Fibroblast of pulmonary artery (primary cell): ENCODE results near the gene BCAR3.

Experiments used
- DNase-seq: peaks from one replicate; pipeline ENCODE4 v3.0.0-alpha.2; 2010; ENCODE audit warnings: low read depth
- H3K4me3 ChIP-seq: replicated peaks from 2 replicates; pipeline ENCODE4 v1.5.1; 2011; ENCODE audit warnings: low read depth, mild to moderate bottlenecking, control low read depth, low read length, moderate library complexity
- CTCF ChIP-seq: IDR thresholded peaks from 2 replicates; pipeline ENCODE4 v1.5.1; 2011; ENCODE audit warnings: mild to moderate bottlenecking, control low read depth, low read length, inconsistent platforms; ENCODE audit errors: missing control alignments

BCAR3 gene

GRCh38 chr1:93631626-93632365 lies 49.8 kb downstream of the BCAR3 start:
- H3K4me3 ChIP-seq: no peak overlapping the region
- TF ChIP-seq CTCF: peak; percentile 17
- DNase-seq: no peak

DNA sequence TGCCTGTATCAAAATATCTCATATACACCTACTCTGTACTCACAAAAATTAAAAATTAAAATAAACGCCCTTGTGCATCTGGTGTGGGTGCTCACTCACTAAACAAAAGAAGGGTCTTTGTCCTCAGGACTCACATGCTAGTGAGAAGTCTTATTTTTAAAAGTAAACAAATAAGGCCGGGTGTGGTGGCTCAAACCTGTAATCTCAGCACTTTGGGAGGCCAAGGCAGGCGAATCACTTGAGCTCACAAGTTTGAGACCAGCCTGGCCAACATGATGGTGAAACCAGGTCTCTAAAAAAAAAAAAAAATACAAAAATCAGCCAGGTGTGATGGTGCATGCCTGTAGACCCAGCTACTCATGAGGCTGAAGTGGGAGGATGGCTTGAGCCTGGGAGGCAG lies 51.5 kb downstream of the BCAR3 start:
- H3K4me3 ChIP-seq: no peak overlapping the region
- no peak for TF ChIP-seq CTCF
- DNase-seq: no peak

- TF ChIP-seq CTCF: peak; percentile 75
- no peak overlapping the region for H3K4me3 ChIP-seq
- peak; percentile 91 for DNase-seq
Observed at GRCh38 chr1:93629101-93630059, 52.3 kb downstream of the BCAR3 start.

GRCh38 chr1:93628681-93629080 lies 53.0 kb downstream of the BCAR3 start:
- no peak for TF ChIP-seq CTCF
- H3K4me3 ChIP-seq: no peak overlapping the region
- DNase-seq: no peak

- H3K4me3 ChIP-seq: no peak overlapping the region
- TF ChIP-seq CTCF: no peak
- DNase-seq: peak; percentile 93
Observed at GRCh38 chr1:93625582-93626327, 55.9 kb downstream of the BCAR3 start.

DNA sequence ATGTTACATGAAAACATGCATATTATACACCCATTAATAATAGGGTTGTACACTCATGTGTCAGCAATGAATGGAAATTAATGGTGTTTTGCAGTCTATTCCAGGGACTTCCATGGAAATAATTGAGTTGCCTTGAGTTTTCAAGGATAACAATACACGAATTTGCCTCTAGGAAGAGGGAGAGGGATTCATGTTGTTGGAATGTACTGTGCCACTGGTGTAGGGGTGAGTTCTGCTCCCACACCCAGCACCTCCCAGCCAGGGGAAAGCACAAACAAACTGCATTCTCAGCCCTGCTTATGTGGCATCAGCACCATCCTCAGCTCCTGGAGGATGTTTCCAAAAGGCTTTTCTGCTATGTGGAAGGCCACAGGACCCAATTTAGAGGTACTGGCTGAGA lies 57.8 kb downstream of the BCAR3 start:
- TF ChIP-seq CTCF: no peak
- no peak overlapping the region for H3K4me3 ChIP-seq
- DNase-seq: peak; percentile 80
